B cell (primary cell): ENCODE data around the gene IL4. TPM values are rescaled to one million over a fixed set of nuclear protein-coding genes. Genes with fewer than 3 reads are reported as not detected.
"Not testable (repeated sequence)": the region's sequence is repeated elsewhere in the genome, so short reads cannot be mapped to it uniquely, and the experiment has no call there.

Experiments used
- ATAC-seq: fragments of 200-7000 bp; cut with Tn5 transposase; one replicate; pipeline ENCODE4 v1.10.0; 2021; ENCODE audit warnings: low read depth, mild to moderate bottlenecking, moderate number of reproducible peaks, moderate library complexity
- CTCF ChIA-PET: fragments of 350-600 bp; sonication (Branson Sonifier 250); formaldehyde crosslinking; loops from one replicate; lab custom pipeline; 2021; ENCODE audit warnings: antibody characterized with exemption, inconsistent platforms; lab: Charles Lee
- POLR2A ChIA-PET: fragments of 350-600 bp; sonication (Branson Sonifier 250); formaldehyde crosslinking; loops from one replicate; lab custom pipeline; 2021; ENCODE audit warnings: antibody characterized with exemption; lab: Charles Lee
- DNase-seq: peaks from one replicate; pipeline ENCODE4 v3.0.0; 2013
- H2AFZ ChIP-seq: 2 replicates; pipeline ENCODE4 v1.6.1; 2012; ENCODE audit warnings: mild to moderate bottlenecking, low read depth, low read length; ENCODE audit not compliant: insufficient read depth, poor library complexity, severe bottlenecking
- H3K27ac ChIP-seq, 2 donors: 1 replicate in 1 of 2; 2 replicates in 1 of 2; pipeline ENCODE4 v1.5.1; 2012 to 2013; ENCODE audit warnings: low read length in 2 of 2, mild to moderate bottlenecking in 2 of 2, moderate library complexity in 1 of 2
- H3K27me3 ChIP-seq, 4 experiments: fragments of 200-600 bp in 1 of 4; sonication (generic) in 1 of 4; replicated peaks in 1 of 4; 1 replicate in 2 of 4; 2 replicates in 2 of 4; pipeline versions ENCODE4 v1.6.1 to v1.7.0; 2013 to 2016; ENCODE audit warnings: low read length in 3 of 4, mild to moderate bottlenecking in 2 of 4, mixed read lengths in 1 of 4, moderate library complexity in 1 of 4; ENCODE audit not compliant: insufficient read depth in 4 of 4, control insufficient read depth in 3 of 4; ENCODE audit errors: control extremely low read depth in 1 of 4
- H3K36me3 ChIP-seq, 2 experiments: replicated peaks in 1 of 2; 1 replicate in 1 of 2; 2 replicates in 1 of 2; pipeline versions ENCODE4 v1.6.1 to v1.7.1; 2013; ENCODE audit warnings: low read length in 1 of 2; ENCODE audit not compliant: insufficient read depth in 2 of 2, control insufficient read depth in 1 of 2; ENCODE audit errors: control extremely low read depth in 1 of 2, extremely low read depth in 1 of 2
- H3K4me1 ChIP-seq, 2 donors: fragments of 200-600 bp in 1 of 2; sonication (generic) in 1 of 2; 1 replicate in 1 of 2; 2 replicates in 1 of 2; pipeline versions ENCODE4 v1.5.1 to v1.6.1; 2013 to 2017; ENCODE audit warnings: low read length in 2 of 2; ENCODE audit not compliant: control insufficient read depth in 2 of 2, insufficient read depth in 2 of 2
- H3K4me2 ChIP-seq: replicated peaks from 2 replicates; pipeline ENCODE3; 2012; ENCODE audit warnings: mild to moderate bottlenecking, low read depth, low read length; ENCODE audit not compliant: poor library complexity, severe bottlenecking
- H3K4me3 ChIP-seq, 5 experiments: fragments of 200-600 bp in 1 of 5; sonication (generic) in 1 of 5; 1 replicate in 3 of 5; 2 replicates in 2 of 5; pipeline versions ENCODE4 v1.5.1 to v1.7.0; 2011 to 2016; ENCODE audit warnings: low read length in 4 of 5, mild to moderate bottlenecking in 4 of 5, low read depth in 2 of 5, control low read depth in 1 of 5, moderate library complexity in 1 of 5; ENCODE audit not compliant: insufficient read depth in 1 of 5; ENCODE audit errors: control extremely low read depth in 1 of 5, extremely low read depth in 1 of 5
- H3K79me2 ChIP-seq: fragments of 200-600 bp; sonication (generic); one replicate; pipeline ENCODE4 v1.6.0; 2016; ENCODE audit warnings: low read length; ENCODE audit not compliant: control insufficient read depth, insufficient read depth
- H3K9ac ChIP-seq: fragments of 200-600 bp; sonication (generic); 2 replicates; pipeline ENCODE4 v1.6.1; 2017; ENCODE audit warnings: mild to moderate bottlenecking, low read length, moderate library complexity
- H3K9me3 ChIP-seq, 3 donors: one replicate each; pipeline versions ENCODE4 v1.6.1 to v1.7.1; 2013; ENCODE audit warnings: low read length in 2 of 3; ENCODE audit not compliant: control insufficient read depth in 2 of 3, insufficient read depth in 1 of 3; ENCODE audit errors: control extremely low read depth in 1 of 3
- H4K20me1 ChIP-seq: 2 replicates; pipeline ENCODE4 v1.6.0; 2012; ENCODE audit warnings: mild to moderate bottlenecking, low read length; ENCODE audit not compliant: insufficient read depth, control insufficient read depth, poor library complexity, severe bottlenecking
- H3K27ac Mint-ChIP-seq: one replicate; pipeline ENCODE4 v1.8.0; 2021; ENCODE audit warnings: mixed read lengths
- H3K27me3 Mint-ChIP-seq: one replicate; pipeline ENCODE4 v1.8.0; 2021; ENCODE audit warnings: mixed read lengths
- H3K4me1 Mint-ChIP-seq: one replicate; pipeline ENCODE4 v1.8.0; 2021; ENCODE audit warnings: mixed read lengths
- H3K4me3 Mint-ChIP-seq: one replicate; pipeline ENCODE4 v1.8.0; 2021; ENCODE audit warnings: mixed read lengths
- H3K9me3 Mint-ChIP-seq: one replicate; pipeline ENCODE4 v1.8.0; 2022; ENCODE audit warnings: mixed read lengths; ENCODE audit not compliant: insufficient read depth
- EZH2 ChIP-seq: IDR thresholded peaks from 2 replicates; pipeline ENCODE4 v1.6.1; 2012; ENCODE audit warnings: borderline replicate concordance, low read depth, mild to moderate bottlenecking, moderate library complexity, low read length; ENCODE audit not compliant: insufficient read depth, poor library complexity, severe bottlenecking
- WGBS: methylation state at CpG from one replicate; pipeline ENCODE4 v1.1.5; 2013; ENCODE audit warnings: missing lambda C conversion rate; ENCODE audit not compliant: insufficient coverage; 5-methylcytosine and 5-hydroxymethylcytosine counted together
- intact Hi-C: fragments of 100-400 bp; cut with micrococcal nuclease; formaldehyde crosslinking; loops from one replicate; pipeline ENCODE4 v1.10.0; 2022
- polyA plus RNA-seq: library from polyadenylated mRNA; depleted of rRNA; stranded (reverse); fragments of >200 nt; gene quantifications from 2 replicates; pipeline ENCODE4 v1.2.3, GENCODE V29; 2012
- total RNA-seq, 2 donors: library from RNA; stranded (reverse); fragments of 120-200 nt in 1 of 2; gene quantifications; 1 replicate in 1 of 2; 2 replicates in 1 of 2; pipeline versions ENCODE4 v1.2.3 to v1.2.4, GENCODE V29; 2013 to 2022
- TF ChIP-seq, protein P1 (sequence below): fragments of 200-600 bp; IDR thresholded peaks from one replicate; pipeline ENCODE4 v1.8.0; 2022; ENCODE audit warnings: antibody characterized with exemption, mild to moderate bottlenecking

Gene IL4
- total and polyA plus RNA-seq, 2 donors (not counting 1 experiment from before 2014, with no cell fraction given) = not detected

GRCh38 chr5:132629230-132629944, 44.4 kb upstream of the IL4 start:
- Histone ChIP-seq H3K27ac (no peak overlapping the region), H3K4me2 (no peak overlapping the region), H3K9ac (no peak overlapping the region), H2AFZ (no peak overlapping the region), H3K79me2 (no peaks in the 10 kb centered on the region), H3K36me3 (peaks cover 6 to 7% of the 10 kb centered on the region in 2 experiments), H3K27me3 (no peaks in the 10 kb centered on the region), H3K4me1 (no peaks in the 10 kb centered on the region), H3K4me3 (no peak overlapping the region), H3K9me3 (no peaks in the 10 kb centered on the region), H4K20me1 (no peaks in the 10 kb centered on the region)
- ChIA-PET POLR2A (no interaction called here), CTCF (interaction anchor here (0.7 kb wide), 1 partner anchor 194 kb away, joined by 3 read pairs; no protein-coding TSS in a partner anchor)
- Mint-ChIP-seq H3K4me3 (no peak overlapping the region), H3K9me3 (no peaks in the 10 kb centered on the region), H3K27me3 (no peaks in the 10 kb centered on the region), H3K4me1 (no peaks in the 10 kb centered on the region), H3K27ac (no peak overlapping the region)
- 90% methylated on average over 2 of the region's 5 CpGs for WGBS
- TF ChIP-seq EZH2 = no peak
- TF ChIP-seq, protein P1, sequence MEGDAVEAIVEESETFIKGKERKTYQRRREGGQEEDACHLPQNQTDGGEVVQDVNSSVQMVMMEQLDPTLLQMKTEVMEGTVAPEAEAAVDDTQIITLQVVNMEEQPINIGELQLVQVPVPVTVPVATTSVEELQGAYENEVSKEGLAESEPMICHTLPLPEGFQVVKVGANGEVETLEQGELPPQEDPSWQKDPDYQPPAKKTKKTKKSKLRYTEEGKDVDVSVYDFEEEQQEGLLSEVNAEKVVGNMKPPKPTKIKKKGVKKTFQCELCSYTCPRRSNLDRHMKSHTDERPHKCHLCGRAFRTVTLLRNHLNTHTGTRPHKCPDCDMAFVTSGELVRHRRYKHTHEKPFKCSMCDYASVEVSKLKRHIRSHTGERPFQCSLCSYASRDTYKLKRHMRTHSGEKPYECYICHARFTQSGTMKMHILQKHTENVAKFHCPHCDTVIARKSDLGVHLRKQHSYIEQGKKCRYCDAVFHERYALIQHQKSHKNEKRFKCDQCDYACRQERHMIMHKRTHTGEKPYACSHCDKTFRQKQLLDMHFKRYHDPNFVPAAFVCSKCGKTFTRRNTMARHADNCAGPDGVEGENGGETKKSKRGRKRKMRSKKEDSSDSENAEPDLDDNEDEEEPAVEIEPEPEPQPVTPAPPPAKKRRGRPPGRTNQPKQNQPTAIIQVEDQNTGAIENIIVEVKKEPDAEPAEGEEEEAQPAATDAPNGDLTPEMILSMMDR = no peak
- ATAC-seq (no peak), DNase-seq (no peak)
- intact Hi-C loops = no loop called here

DNA sequence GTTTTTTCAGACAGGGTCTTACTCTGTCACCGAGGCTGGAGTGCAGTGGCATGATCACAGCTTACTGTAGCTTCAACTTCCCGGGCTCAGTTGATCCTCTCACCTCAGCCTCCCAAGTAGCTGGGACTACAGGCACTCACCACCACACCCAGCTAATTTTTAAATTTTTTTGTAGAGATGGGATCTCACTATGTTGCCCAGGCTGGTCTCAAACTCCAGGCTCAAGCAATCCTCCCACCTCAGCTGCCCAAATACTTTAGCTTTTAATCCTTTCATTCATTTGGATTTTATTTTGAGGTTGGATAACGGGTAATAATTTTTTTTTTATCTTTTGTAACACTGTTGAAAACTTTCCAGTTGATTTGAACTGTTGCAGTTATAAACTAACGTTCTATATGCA, 40.2 kb upstream of the IL4 start:
- DNase-seq, H3K9me3 Mint-ChIP-seq, H3K9ac ChIP-seq, H3K27me3 Mint-ChIP-seq, H3K9me3 ChIP-seq, ATAC-seq, H3K4me1 ChIP-seq, intact Hi-C loops, H3K4me3 ChIP-seq, H3K27ac Mint-ChIP-seq, H3K27ac ChIP-seq, H4K20me1 ChIP-seq, H3K79me2 ChIP-seq, H3K4me3 Mint-ChIP-seq, H3K4me2 ChIP-seq, H3K4me1 Mint-ChIP-seq, H2AFZ ChIP-seq, H3K27me3 ChIP-seq: not testable (repeated sequence)
- ChIA-PET CTCF (interaction anchor here (0.6 kb wide), 1 partner anchor 10 kb away, joined by 3 read pairs; no protein-coding TSS in a partner anchor), POLR2A (interaction anchor here (0.6 kb wide), 1 partner anchor 96 kb away, joined by 3 read pairs; no protein-coding TSS in a partner anchor)
- WGBS = no CpG with 5 or more reads among the region's 4 CpGs
- peaks cover 13 to 29% of the 10 kb centered on the region in 2 experiments for H3K36me3 ChIP-seq
